ENCODE measurements around the gene RPH3AL. TPM values are rescaled to one million over a fixed set of nuclear protein-coding genes. Genes with fewer than 3 reads are reported as not detected.

RPH3AL gene
- total and polyA plus RNA-seq, 2 of the 8 experiments (the other 6 are each of a cell fraction or from before 2014, with no cell fraction given): 5.6 to 5.8 TPM

- TF ChIP-seq CHD7 (IDR thresholded peaks at IDR 0.05; ENCODE audit: insufficient replicate concordance, low read length) (no peak), FOSL1 (IDR thresholded peaks at IDR 0.05; ENCODE audit: insufficient read depth, low read depth, low read length) (no peak)
Measured at GRCh38 chr17:207775-208174, 144.8 kb downstream of the RPH3AL start (continued).

Data from H1 (cell line).